Upper lobe of left lung (tissue), 4 donors: ENCODE measurements around the gene PSMD5.

Source experiments
- CTCF ChIP-seq, 6 experiments: fragments of 450-650 bp in 4 of 6; fragments of 200-600 bp in 2 of 6; sonication (generic) in 2 of 6; IDR thresholded peaks; one replicate each; pipeline ENCODE4 v1.5.1; 2016 to 2019; ENCODE audit warnings: antibody characterized with exemption in 6 of 6
- POLR2A ChIP-seq, 4 donors: fragments of 450-650 bp; IDR thresholded peaks; one replicate each; pipeline ENCODE4 v1.5.1; 2016 to 2017; ENCODE audit warnings: antibody characterized with exemption in 4 of 4, mild to moderate bottlenecking in 2 of 4

GRCh38 chr9:120801441-120801840 lies 41.3 kb downstream of the PSMD5 start:
- TF ChIP-seq POLR2A (IDR thresholded peaks at IDR 0.05) (no peak), CTCF (IDR thresholded peaks at IDR 0.05) (no peak)
